Panc1 (cell line): ENCODE results near the gene ACKR2. TPM values are rescaled to one million over a fixed set of nuclear protein-coding genes. Genes with fewer than 3 reads are reported as not detected.

Source experiments
- ATAC-seq: fragments of 200-7000 bp; cut with Tn5 transposase; 2 replicates; pipeline ENCODE4 v1.9.1; 2020; ENCODE audit warnings: mild to moderate bottlenecking, moderate library complexity
- BruUV-seq: library from RNA; stranded (reverse); fragments of 400-500 nt; replicated peaks from 2 replicates; lab custom pipeline; 2021; lab: Mats Ljungman, UMichigan
- CTCF ChIA-PET: fragments of 300-600 bp; sonication (Branson Sonifier 250); formaldehyde crosslinking; loops from one replicate; lab custom pipeline; 2022; ENCODE audit warnings: antibody characterized with exemption; lab: Charles Lee
- POLR2A ChIA-PET: fragments of 300-600 bp; sonication (Branson Sonifier 250); formaldehyde crosslinking; loops from one replicate; lab custom pipeline; 2022; ENCODE audit warnings: antibody characterized with exemption; lab: Charles Lee
- DNase-seq: peaks from one replicate; pipeline ENCODE4 v3.0.0-alpha.2; 2010; ENCODE audit warnings: low read depth, low spot score
- H3K27ac ChIP-seq: 2 replicates; pipeline ENCODE4 v1.5.1; 2011; ENCODE audit warnings: mild to moderate bottlenecking, low read length, inconsistent platforms
- H3K27me3 ChIP-seq: fragments of 200-500 bp; sonication (Bioruptor generic); 2 replicates; pipeline ENCODE4 v1.6.0; 2014; ENCODE audit warnings: low read length, inconsistent platforms; ENCODE audit not compliant: control insufficient read depth, insufficient read depth
- H3K36me3 ChIP-seq: fragments of 200-500 bp; sonication (Bioruptor generic); 2 replicates; pipeline ENCODE4 v1.5.1; 2014; ENCODE audit warnings: inconsistent platforms, mild to moderate bottlenecking, low read length, moderate library complexity; ENCODE audit not compliant: control insufficient read depth, insufficient read depth
- H3K4me1 ChIP-seq: 2 replicates; pipeline ENCODE4 v1.5.1; 2011; ENCODE audit warnings: inconsistent platforms, mild to moderate bottlenecking, low read length, moderate library complexity; ENCODE audit not compliant: control insufficient read depth, insufficient read depth
- H3K4me3 ChIP-seq, 2 experiments: 2 replicates each; pipeline ENCODE4 v1.5.1; 2011 to 2012; ENCODE audit warnings: low read depth in 2 of 2, low read length in 2 of 2, mild to moderate bottlenecking in 2 of 2, inconsistent platforms in 1 of 2, moderate library complexity in 1 of 2
- H3K9me3 ChIP-seq: fragments of 200-500 bp; sonication (Bioruptor generic); 2 replicates; pipeline ENCODE4 v1.5.1; 2014; ENCODE audit warnings: low read depth, mild to moderate bottlenecking, inconsistent platforms, low read length, moderate library complexity; ENCODE audit not compliant: control insufficient read depth, insufficient read depth
- CTCF ChIP-seq: fragments of 450-650 bp; IDR thresholded peaks from 2 replicates; pipeline ENCODE4 v1.5.1; 2017; ENCODE audit warnings: mild to moderate bottlenecking
- POLR2AphosphoS5 ChIP-seq: IDR thresholded peaks from 2 replicates; pipeline ENCODE4 v1.6.1; 2012; ENCODE audit warnings: mild to moderate bottlenecking, low read depth, low read length, moderate library complexity
- REST ChIP-seq, 2 experiments: IDR thresholded peaks; 2 replicates each; pipeline ENCODE4 v1.6.1; 2011 to 2012; ENCODE audit warnings: low read depth in 2 of 2, control low read depth in 1 of 2, low read length in 1 of 2, mild to moderate bottlenecking in 1 of 2, moderate library complexity in 1 of 2; ENCODE audit not compliant: insufficient read depth in 1 of 2
- SIN3A ChIP-seq: IDR thresholded peaks from 2 replicates; pipeline ENCODE4 v1.6.1; 2012; ENCODE audit warnings: low read depth, mild to moderate bottlenecking, low read length, moderate library complexity, borderline replicate concordance; ENCODE audit not compliant: insufficient read depth
- TCF7L2 ChIP-seq: IDR thresholded peaks from 2 replicates; pipeline ENCODE4 v1.6.1; 2011; ENCODE audit warnings: mild to moderate bottlenecking, low read depth, low read length, inconsistent platforms
- in situ Hi-C: cut with HindIII; loops from 2 replicates; pipeline ENCODE4 v1.10.0; 2016; ENCODE audit warnings: low sequenced_read_pairs, low pct_unique_long_range_greater_than_20kb
- intact Hi-C: fragments of 100-400 bp; cut with micrococcal nuclease; formaldehyde crosslinking; loops from one replicate; pipeline ENCODE4 v1.10.0; 2022; ENCODE audit not compliant: unreplicated experiment
- total RNA-seq: library from RNA; stranded (reverse); gene quantifications from one replicate; pipeline ENCODE4 v1.2.1, GENCODE V29; 2021; ENCODE audit not compliant: unreplicated experiment

ACKR2 gene
- total RNA-seq, 1 experiment from 2014 or later = not detected

- H3K4me1 ChIP-seq = no peaks in the 10 kb centered on the region
- H3K4me3 ChIP-seq = no peak overlapping the region
- TSS peak; percentile 8 for BruUV-seq
- in situ Hi-C loops = no loop called here
- no peak overlapping the region for H3K27ac ChIP-seq
- no peaks in the 10 kb centered on the region for H3K9me3 ChIP-seq
- intact Hi-C loops = no loop called here
- TF ChIP-seq CTCF = no peak
- POLR2A ChIA-PET = no interaction called here
- H3K36me3 ChIP-seq = peaks cover 11% of the 10 kb centered on the region; the same call in 1 of the 2 replicates
- DNase-seq = no peak
- H3K27me3 ChIP-seq = no peaks in the 10 kb centered on the region
- no peak for ATAC-seq
- CTCF ChIA-PET = no interaction called here
Observed at GRCh38 chr3:42790714-42791229, 18.5 kb upstream of the ACKR2 start.

GRCh38 chr3:42795621-42796181, 13.5 kb upstream of the ACKR2 start:
- H3K4me1 ChIP-seq = no peaks in the 10 kb centered on the region
- CTCF ChIA-PET = no interaction called here
- H3K27me3 ChIP-seq = no peaks in the 10 kb centered on the region
- H3K36me3 ChIP-seq = no peaks in the 10 kb centered on the region
- H3K27ac ChIP-seq = no peak overlapping the region
- in situ Hi-C loops = no loop called here
- TF ChIP-seq SIN3A = no peak
- no peak for TF ChIP-seq REST (IDR thresholded peaks at IDR 0.05; ENCODE audit: insufficient read depth in 1 of 2, low read depth in 2 of 2, low read length in 1 of 2)
- no peak for TF ChIP-seq TCF7L2
- TF ChIP-seq POLR2AphosphoS5 = no peak
- TF ChIP-seq CTCF = no peak
- no peak for ATAC-seq
- no peak for DNase-seq
- POLR2A ChIA-PET = interaction anchor here (0.9 kb wide), 1 partner anchor 9 kb away, joined by 3 read pairs; no protein-coding TSS in a partner anchor
- intact Hi-C loops = no loop called here
- BruUV-seq = TSS peak; percentile 48
- no peaks in the 10 kb centered on the region for H3K9me3 ChIP-seq
- H3K4me3 ChIP-seq = no peak overlapping the region
